GM21526 (cell line): ENCODE measurements around the gene CIB2.

Experiments
- ATAC-seq: cut with Tn5 transposase; IDR thresholded peaks from one replicate; pipeline ENCODE4 v1.9.1; 2021; ENCODE audit warnings: moderate library complexity; ENCODE audit not compliant: unreplicated experiment, low FRiP score

CIB2 gene

DNA sequence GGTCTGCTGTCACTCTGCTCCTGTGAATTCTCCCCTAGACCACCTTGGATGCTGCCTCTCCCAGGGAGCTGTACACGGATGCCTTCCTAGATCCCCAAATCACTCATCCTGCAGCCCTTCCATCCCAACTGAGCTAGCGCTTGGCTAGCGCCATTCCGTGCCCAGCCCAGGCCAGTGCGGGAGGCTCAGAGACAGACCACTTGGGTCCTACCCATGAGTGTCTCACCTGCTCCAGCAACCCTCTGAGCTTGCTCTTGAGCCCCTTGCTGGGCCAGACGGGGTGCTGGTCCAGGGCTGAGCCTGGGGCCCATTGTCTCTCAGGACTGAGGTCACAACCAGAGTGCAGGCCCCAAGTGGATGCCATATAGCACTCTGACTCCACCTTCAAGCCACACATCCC lies 21.1 kb downstream of the CIB2 start:
- no peak for ATAC-seq

DNA sequence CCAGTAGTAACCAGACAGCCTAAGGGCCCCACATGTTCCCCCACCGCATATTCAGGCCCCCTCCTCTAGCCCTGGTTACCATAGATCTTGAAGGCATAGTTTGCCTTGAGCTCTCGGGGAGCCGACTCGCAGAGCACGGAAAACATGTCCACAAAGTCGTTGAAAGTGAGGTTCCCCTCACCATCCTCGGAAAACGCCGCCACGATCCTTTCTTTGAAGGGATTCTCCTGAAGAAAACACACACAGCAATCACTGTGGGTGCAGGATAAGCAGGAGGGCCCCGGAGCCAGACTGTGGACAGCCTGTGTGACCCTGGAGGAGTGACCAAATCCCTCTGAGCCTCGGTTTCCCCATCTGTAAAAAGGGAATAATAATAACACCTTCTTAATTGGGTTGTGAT lies 22.1 kb downstream of the CIB2 start:
- no peak for ATAC-seq

DNA sequence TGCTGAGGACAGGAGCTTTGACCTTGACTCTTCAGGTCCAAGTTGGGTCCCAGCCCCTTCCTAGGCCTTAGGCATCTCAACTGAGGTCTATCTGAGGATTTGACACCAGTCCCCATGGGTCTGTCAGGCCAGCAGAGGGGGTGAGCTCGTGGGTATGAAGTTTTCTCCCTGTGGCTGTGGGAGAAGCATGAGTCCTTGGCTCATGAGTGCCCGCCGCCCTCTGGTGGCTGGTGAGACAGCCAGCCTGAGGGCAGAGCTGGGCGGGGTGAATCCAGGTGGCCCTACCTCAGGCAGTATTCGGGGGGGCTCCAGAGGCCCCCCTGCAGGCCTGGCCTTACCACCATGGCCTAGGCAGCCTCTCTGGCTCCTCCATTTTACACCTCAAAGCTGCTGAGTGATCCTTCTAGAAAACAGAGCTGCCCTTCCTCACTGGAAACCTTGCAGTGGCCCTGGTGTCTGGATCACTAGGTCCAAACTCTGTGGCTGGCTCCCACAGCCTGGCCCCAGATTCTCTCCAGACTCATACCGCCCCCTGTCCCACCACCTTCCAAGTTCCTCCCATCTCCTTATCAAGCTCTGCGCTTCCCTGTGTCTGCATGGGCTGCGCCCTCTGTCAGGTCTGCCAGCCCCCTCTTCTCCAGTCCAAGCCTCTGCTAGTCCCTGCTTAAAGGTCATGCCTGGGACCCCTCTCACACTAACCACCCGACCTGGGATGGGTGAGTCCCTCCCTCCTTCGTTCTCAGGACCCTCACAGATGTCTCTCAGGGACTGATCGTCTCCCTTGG lies 22.8 kb downstream of the CIB2 start:
- no peak for ATAC-seq

DNA sequence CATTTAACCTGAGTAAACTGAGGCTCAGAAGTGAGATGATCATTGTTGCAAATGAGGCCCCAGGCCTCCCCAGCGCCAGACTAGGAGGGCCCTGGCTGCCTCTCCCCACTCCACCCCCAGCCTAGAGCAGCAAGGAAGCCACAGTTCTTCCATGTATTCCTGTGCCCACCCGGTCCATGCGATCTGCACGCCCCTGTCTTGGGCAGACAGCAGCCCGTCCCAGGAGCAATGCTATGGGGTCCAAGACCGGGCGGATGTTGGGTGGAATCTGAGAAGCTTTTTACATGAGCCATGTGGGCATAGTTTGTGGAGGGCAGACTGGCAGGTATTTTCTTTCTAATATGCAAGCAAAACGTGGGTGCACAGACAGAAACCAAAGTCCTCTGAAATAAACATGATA lies 23.8 kb downstream of the CIB2 start:
- ATAC-seq = no peak

DNA sequence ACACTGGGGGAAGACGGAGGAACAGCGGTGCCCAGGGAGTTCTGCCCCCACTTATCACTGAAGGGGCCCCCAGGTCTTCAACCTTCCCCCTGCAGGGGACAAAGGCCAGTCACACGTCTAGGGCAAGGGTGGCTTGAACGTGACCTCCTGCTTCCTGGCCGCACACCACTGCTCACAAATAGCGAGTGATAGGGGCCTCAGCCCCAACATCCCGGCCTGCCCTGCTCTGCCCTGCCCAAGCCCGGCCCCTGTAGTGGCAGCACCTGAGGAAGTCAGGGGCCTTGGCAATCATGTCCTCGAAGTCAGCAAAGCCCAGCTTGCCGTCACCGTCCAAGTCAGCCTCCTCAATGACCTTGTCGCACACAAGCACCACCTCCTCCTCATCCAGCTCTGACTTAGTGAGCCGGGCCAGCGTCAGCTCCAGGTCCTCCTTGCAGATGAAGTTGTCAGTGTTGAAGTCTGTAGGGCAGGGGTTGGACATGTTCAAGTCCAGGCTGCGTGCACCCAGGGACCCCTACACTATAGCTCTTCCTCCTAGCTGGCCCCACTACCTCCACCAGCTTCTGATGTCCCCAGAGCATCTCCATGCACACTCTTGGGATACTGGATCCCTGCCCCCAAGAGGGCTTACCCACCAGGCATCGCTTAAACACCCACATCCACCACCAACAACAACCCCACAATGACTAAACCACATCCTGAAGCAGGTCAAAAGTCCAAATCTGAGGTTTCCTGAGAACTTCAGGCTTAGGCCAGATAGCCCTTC lies 25.6 kb downstream of the CIB2 start:
- ATAC-seq = no peak

DNA sequence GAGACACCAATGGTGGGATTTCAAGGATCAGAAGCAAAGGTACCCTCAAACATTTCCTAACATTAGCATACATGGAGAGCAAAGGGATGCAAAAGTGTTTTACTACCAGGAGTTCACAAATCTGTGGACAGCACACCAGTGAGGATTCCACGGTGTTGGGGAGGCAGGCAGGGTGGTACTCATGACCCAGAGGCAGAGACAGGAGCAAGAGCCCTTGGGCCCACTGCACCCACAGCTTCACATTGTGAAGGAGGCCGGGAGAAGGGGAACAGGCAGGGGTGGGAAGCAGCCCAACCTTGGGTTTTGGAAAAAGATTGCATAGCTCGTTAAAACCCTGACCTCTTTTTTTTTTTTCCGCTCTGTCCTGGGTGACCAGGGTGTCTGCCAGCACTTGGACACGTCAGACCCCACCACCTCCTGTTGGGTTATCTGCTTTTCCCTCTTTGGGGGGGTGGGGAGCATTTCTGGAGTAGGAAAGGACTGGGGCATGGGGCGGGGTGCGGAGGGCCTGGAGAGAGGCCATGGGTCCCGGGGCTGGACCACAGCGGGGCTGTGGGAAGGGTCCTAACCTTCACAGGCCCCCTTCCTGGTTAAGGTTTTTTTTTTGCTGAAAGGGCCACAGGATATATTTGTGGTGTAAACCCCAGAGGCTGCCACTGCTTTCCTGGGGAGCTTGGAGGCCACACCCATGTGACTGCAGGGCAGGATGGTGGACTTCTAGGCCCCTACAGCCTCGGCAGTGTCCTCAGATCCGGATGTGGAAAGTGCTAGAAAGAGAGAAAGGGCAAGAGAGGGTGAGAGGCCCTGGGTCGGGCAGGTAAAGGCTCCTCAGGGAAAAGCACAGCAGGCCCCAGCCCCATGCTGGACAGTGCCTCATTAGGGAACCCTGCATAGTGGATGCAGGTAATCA lies 26.4 kb downstream of the CIB2 start:
- ATAC-seq = no peak

DNA sequence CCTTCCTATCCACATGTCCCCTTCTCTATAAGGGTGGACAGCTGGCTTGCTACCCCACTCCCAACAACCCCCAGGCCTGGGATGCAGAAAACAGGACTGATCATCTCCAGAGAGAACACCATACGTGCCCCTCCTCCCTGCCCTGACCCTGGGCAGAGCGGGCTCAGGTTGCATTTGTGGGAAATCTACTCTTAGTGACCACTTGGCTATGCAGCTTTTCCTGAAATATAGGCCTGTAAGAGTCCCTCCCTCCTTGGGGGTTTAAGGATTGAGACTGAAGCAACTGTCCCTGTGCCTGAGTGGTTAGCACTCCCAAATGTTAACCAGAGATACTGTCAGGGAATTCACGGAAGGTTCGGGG lies 27.1 kb downstream of the CIB2 start:
- no peak for ATAC-seq

DNA sequence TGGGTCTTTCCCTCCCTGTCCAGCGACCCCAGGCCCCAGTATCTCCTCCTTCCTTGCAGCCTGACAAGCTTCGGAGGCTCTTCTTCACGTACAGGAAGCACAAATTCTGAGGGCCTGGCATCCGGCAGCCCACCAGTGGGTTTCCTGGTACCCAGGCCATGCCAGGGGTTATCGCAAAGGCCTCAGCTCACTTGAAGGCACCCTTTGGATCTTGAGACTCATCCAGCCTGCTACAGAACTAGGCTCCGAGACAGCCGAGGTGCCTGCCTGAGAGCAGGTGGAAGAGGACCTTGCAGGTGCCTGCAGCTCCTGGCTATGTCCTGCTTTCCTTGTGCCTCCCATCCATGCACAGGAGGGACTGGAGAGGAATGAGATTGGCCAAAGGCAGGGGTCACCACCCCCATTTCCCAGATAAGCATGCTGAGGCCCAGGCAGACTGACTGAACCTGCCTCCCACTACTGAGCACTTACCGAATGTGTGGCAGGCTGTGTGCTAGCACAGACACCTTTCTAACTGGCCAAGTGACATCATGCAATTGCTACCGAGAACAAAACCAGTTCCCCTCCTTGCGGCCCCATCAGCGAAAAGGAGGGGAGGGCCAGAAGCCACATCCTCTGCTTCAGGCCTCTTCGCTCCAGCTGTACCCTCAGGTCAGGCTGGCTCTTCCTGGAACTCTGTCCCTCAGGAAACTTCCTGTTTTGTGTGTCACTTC lies 27.7 kb downstream of the CIB2 start:
- ATAC-seq = no peak

DNA sequence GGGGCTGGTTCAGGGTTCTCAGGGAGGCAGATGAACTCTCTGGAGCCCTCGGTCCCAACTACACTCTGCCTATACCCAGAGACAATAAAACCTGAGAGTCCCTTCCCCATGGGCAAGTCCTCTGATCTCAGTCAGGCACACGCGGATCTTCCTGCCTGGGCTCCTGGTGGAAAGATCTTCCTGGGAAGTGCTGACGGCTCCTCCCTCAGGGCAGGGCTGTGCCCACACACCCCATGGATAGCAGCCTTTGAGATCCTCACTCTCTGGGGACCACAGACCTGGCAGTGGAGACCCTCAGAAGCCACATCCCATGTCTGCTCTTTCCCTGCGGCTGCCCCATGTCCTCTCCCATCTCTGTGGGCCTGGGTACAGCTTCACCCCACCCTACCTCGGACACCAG lies 28.5 kb downstream of the CIB2 start:
- no peak for ATAC-seq

DNA sequence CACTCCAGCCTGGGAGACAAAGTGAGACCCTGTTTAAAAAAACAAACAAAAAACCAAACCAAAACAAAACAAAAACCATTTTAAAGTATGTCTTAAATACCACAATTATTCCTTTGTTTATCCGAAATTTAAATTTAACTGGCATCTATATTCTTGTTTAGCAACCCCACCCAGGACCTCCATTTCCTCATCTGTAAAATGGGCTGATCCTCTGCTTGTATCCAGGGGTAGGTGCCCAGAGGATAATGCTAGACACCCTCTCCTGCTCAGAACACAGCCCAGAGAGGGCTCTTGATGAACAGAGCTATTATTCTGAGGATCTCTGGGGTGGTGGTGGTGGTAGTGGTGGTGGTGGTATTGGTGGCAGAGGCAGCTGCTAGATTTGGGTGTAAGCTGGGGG lies 29.0 kb downstream of the CIB2 start:
- ATAC-seq = no peak

DNA sequence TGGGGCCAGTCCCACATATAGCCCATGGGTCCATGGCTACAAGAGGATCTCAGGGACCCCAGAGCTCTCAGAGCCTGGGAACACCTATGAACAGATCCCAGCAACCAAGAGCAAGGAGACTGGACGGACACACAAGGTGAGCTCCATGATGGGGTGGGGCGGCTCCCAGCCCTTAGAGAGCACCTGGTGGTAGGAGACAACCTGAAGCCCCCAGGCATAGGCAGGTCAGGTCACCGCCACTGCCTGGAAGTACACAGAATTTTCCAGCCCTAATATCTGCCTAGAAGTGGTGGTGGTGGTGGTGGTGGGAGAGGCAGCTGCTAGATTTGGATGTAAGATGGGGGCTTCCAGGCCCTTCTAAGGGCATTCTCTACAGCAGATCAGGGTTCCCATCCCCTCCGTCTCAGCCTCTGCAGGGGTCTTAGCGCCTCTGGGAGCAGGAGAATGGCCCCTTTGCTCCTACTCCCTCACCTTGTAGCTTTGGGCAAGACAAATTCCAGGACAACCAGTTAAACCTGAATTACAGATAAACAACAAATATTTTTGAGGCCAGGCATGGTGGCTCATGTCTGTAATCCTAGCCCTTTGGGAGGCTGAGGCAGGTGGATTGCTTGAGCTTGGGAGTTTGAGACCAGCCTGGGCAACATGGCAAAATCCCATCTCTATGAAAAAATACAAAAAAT lies 29.7 kb downstream of the CIB2 start:
- ATAC-seq = no peak

DNA sequence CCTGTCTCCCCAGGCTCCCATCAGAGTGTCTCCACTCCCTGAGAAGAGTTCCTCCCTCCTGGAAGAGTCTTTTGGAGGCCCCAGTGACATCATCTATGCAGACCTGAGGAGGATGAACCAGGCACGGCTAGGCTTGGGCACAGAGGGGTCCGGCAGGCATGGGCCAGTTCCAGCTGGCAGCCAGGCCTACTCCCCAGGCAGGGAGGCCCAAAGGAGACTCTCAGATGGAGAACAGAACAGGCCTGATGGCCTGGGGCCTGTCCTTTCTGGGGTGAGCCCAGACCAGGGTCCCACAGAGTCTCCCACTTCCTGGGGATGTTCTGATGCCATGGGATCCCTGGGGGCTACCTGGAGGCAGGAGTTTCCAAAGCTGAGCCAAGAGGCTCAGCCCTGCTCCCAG lies 30.4 kb downstream of the CIB2 start:
- no peak for ATAC-seq

DNA sequence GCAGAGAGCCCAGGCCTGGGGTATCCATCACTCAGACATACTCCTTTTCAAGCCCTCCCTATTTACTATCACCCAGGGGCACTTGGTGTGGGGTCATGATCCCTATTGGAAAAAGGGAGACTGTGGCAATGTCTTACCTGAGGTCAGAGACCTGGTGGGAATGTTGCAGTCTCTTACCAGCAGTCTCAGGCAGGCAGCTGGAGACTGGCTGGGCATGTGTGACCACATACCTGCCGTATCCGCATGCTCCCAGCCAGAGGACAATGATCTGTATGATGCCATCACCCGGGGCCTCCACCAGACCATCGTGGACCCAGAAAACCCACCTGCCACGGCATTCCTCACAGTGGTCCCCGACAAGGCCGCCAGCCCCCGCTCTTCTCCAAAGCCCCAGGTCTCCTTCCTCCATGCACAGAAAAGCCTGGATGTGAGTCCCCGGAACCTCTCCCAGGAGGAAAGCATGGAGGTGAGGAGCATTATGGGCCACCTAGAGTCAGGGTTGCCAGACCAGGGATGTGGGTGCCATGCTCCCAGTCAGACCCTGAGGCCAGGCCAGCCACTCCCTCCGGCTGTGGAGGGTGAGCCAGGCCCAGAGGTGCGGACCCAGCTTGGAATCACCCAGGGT lies 33.0 kb downstream of the CIB2 start:
- ATAC-seq = no peak

DNA sequence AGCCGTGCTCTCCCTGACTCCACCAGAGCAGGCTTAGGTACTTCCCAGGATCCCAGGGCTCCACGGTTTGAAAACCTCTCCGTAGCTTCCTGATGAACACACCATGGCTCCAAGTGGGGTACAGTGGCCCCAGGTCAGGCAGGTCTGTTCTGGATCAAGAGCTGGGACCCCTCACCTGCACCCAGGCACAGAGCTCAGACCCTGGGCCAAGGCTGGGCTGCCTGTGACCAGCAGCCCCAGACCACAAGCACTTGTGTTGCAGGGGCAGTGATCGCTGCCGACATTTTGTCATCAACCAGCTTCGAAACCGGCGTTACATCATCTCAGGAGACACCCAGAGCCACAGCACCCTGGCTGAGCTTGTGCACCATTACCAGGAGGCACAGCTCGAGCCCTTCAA lies 33.6 kb downstream of the CIB2 start:
- no peak for ATAC-seq

DNA sequence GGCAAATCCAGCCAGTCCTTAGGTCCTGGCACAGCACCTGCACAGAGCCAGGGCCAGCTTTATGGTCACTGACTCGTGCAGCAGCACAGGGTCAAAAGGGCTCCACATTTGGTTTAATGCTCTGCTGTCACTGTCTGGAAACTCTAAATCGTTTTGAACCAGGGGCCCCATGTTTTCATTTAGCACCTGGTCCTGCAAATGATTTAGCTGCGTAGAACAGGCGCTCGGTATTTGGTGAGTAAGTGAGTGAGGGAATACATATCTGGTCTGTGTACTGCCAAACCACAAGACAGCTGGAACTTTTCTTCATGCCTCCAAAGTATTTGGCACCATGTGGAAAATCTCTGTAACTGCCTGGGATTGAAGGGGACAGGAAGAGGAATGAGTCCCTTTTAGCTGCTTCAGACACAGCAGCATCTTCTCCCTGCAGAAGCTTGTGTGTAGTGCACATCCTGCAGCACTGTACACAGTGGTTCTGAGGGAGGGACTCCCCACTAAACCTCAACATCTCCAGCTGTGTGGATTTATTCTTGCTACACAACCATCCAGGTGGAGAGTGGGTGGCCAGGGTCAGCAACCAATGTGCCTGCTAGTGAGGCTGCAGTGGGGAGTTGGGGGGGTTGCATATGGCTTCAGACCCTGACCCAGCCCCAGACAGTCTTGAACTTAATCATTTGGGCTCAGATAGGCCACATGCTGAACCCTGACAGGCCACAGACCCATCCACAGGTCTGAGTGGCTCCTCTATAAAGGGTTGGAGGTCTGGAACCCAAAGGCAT lies 37.8 kb downstream of the CIB2 start:
- no peak for ATAC-seq

DNA sequence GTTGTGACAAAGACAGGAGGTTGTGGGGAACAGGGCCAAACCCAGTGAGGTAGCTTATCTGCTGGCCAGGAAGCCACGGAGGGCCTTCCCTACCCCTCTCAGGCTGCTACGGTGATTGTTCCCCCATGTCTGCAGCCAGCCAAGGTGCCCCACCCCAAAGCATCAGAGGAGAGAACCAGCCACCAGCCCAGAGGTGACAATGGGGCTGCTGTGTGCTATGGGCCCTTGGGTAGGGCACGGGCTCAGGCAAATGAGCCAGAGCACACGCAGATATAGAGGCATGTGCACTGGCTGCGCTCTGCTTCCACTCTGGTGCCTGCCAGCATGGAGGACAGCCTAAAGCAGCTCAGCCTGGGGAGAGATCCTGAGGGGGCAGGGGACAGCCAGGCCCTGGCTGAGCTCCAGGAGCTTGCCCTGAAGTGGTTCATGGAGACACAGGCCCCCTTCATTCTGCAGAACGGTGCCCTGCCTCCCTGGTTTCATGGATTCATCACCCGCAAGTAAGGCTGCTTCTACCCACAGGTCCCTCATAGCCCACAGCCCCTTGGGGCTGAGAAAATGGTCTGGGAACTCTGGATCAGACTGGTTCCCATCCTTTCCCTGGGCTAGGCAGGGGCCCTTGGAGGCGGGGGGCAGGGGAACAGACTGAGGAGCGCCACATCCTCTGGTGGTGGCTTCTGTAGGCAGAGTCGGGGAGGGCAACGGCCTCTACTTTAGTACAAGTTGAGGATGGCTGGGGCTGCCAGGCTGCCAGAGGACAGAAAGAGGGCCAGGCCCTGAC lies 38.8 kb downstream of the CIB2 start, which contains the start of gene SH2D7:
TSS of gene SH2D7 (plus strand) at position 301 of the 781 bp plus-strand sequence. CDS start at position 325, 24 bp downstream.
- ATAC-seq = no peak

DNA sequence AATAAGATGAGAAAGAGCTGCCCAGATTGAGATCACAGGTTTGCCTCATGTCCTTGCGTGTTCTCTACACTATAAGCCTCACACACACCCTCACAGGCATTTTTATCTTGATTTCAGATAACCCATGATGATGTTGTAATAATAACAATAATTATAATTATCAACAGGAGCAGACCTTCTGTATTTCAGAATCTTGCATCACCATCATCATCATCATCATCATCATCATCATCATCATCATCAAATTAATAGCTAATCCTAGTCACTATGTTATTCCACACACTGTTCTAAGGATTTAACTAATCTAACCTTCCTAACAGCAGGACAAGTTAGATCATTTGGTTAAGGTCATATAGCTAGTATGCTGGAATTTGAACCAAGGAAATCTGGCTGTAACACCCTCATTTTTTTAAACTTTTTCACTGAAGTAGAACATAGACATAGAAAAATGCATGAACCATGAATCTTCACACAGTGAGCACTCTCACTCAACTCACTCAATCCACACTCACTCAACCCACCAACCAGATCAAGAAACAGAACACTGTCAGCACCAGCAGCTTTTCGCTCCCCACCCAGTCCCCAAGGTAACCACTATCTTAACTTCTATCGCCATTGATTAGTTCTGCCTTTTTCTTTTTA lies 40.7 kb downstream of the CIB2 start:
- no peak for ATAC-seq

DNA sequence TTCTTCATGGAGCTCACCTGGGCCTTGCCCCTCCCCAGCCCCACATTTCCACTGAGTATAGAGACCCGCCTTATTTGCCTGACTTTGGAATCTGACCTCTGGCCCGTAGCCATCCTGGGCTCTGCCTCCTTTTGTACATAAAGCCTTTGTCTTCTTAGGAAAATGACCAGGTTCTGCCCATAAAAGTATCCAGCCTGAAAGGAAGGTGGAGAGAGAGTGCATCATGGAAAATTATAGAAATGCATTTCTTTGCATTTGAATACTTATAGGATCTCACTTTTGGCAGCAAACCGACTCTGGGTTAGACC lies 42.5 kb downstream of the CIB2 start:
- no peak for ATAC-seq
